HCT116 (cell line): Measurements from ENCODE around the gene CTBP2. TPM values are rescaled to one million over a fixed set of nuclear protein-coding genes. Genes with fewer than 3 reads are reported as not detected.

Experiments
- ATAC-seq: fragments of 200-7000 bp; cut with Tn5 transposase; 2 replicates; pipeline ENCODE4 v1.9.1; 2020; ENCODE audit warnings: mild to moderate bottlenecking, moderate library complexity
- BruUV-seq: library from RNA; stranded (reverse); fragments of 400-500 nt; replicated peaks from 2 replicates; lab custom pipeline; 2021; lab: Mats Ljungman, UMichigan
- CTCF ChIA-PET: fragments of 300-600 bp; sonication (Branson Sonifier 250); formaldehyde crosslinking; loops from one replicate; lab custom pipeline; 2021; ENCODE audit warnings: antibody characterized with exemption; lab: Charles Lee
- POLR2A ChIA-PET: fragments of 300-600, 350-600 bp; sonication (Branson Sonifier 250); formaldehyde crosslinking; loops from one replicate; lab custom pipeline; 2021; ENCODE audit warnings: antibody characterized with exemption; lab: Charles Lee
- RAD21 ChIA-PET, 2 experiments: fragments of 300-600 bp; sonication (Branson Sonifier 250); formaldehyde crosslinking; loops; one replicate each; lab custom pipeline; 2023; ENCODE audit warnings: low total read pairs in 2 of 2; ENCODE audit not compliant: uncharacterized antibody in 2 of 2, unreplicated experiment in 2 of 2, low non-redundant PET in 1 of 2; lab: Charles Lee
- DNase-seq: peaks from one replicate; pipeline ENCODE4 v3.0.0-alpha.2; 2010; ENCODE audit warnings: low read depth, low spot score
- H2AFZ ChIP-seq: fragments of 200-600 bp; shearing (Covaris generic), sonication (generic); 2 replicates; pipeline ENCODE4 v1.6.1; 2017; ENCODE audit warnings: low read depth, mixed run types, mixed read lengths, antibody characterized with exemption, low read length; ENCODE audit not compliant: poor library complexity, severe bottlenecking
- H3K27ac ChIP-seq: 2 replicates; pipeline ENCODE4 v1.5.1; 2012; ENCODE audit warnings: low read depth, low read length
- H3K27me3 ChIP-seq: fragments of 200-600 bp; sonication (generic); 2 replicates; pipeline ENCODE4 v1.6.1; 2016; ENCODE audit warnings: mixed run types, low read length, mixed read lengths; ENCODE audit not compliant: insufficient read depth
- H3K36me3 ChIP-seq, 2 experiments: fragments of 200-500 bp in 1 of 2; fragments of 200-600 bp in 1 of 2; sonication (Bioruptor generic) in 1 of 2; sonication (generic) in 1 of 2; 2 replicates each; pipeline versions ENCODE4 v1.5.1 to v1.6.1; 2014 to 2016; ENCODE audit warnings: low read length in 2 of 2, inconsistent platforms in 1 of 2, mixed read lengths in 1 of 2, mixed run types in 1 of 2; ENCODE audit not compliant: insufficient read depth in 2 of 2, control insufficient read depth in 1 of 2
- H3K4me1 ChIP-seq, 2 experiments: fragments of 200-600 bp in 1 of 2; sonication (generic) in 1 of 2; 2 replicates each; pipeline versions ENCODE4 v1.5.1 to v1.6.1; 2012 to 2017; ENCODE audit warnings: low read length in 2 of 2, inconsistent platforms in 1 of 2, mild to moderate bottlenecking in 1 of 2, mixed read lengths in 1 of 2, mixed run types in 1 of 2, moderate library complexity in 1 of 2; ENCODE audit not compliant: insufficient read depth in 2 of 2, control insufficient read depth in 1 of 2
- H3K4me2 ChIP-seq: fragments of 200-600 bp; sonication (generic); 2 replicates; pipeline ENCODE4 v1.6.1; 2017; ENCODE audit warnings: mixed run types, low read length, mixed read lengths
- H3K4me3 ChIP-seq, 2 experiments: fragments of 200-600 bp in 1 of 2; sonication (generic) in 1 of 2; replicated peaks in 1 of 2; 2 replicates each; pipeline ENCODE4 v1.5.1; 2011 to 2016; ENCODE audit warnings: low read length in 2 of 2, control low read depth in 1 of 2, low read depth in 1 of 2, mild to moderate bottlenecking in 1 of 2, mixed read lengths in 1 of 2, mixed run types in 1 of 2
- H3K79me2 ChIP-seq: fragments of 200-600 bp; sonication (generic); 2 replicates; pipeline ENCODE4 v1.6.1; 2017; ENCODE audit warnings: mild to moderate bottlenecking, mixed run types, low read length, moderate library complexity, mixed read lengths; ENCODE audit not compliant: insufficient read depth
- H3K9ac ChIP-seq: fragments of 200-600 bp; sonication (generic); 2 replicates; pipeline ENCODE4 v1.6.1; 2016; ENCODE audit warnings: low read length, mixed read lengths
- H3K9me2 ChIP-seq: fragments of 200-600 bp; sonication (generic), shearing (Covaris generic); 2 replicates; pipeline ENCODE4 v1.6.1; 2017; ENCODE audit warnings: mixed run types, mild to moderate bottlenecking, moderate library complexity; ENCODE audit not compliant: insufficient read depth
- H3K9me3 ChIP-seq, 2 experiments: fragments of 200-500 bp in 1 of 2; fragments of 200-600 bp in 1 of 2; sonication (Bioruptor generic) in 1 of 2; sonication (generic) in 1 of 2; 2 replicates each; pipeline ENCODE4 v1.6.1; 2014 to 2017; ENCODE audit warnings: low read length in 2 of 2, mixed read lengths in 2 of 2, inconsistent platforms in 1 of 2, low read depth in 1 of 2, mild to moderate bottlenecking in 1 of 2, mixed run types in 1 of 2, moderate library complexity in 1 of 2; ENCODE audit not compliant: control insufficient read depth in 1 of 2, insufficient read depth in 1 of 2
- H4K20me1 ChIP-seq: fragments of 200-600 bp; sonication (generic), shearing (Covaris generic); 2 replicates; pipeline ENCODE4 v1.6.1; 2017; ENCODE audit warnings: mixed run types, mild to moderate bottlenecking, moderate library complexity; ENCODE audit not compliant: insufficient read depth
- CBX3 ChIP-seq: IDR thresholded peaks from 2 replicates; pipeline ENCODE4 v1.6.1; 2012; ENCODE audit warnings: low read depth
- CEBPB ChIP-seq: IDR thresholded peaks from 2 replicates; pipeline ENCODE4 v1.6.1; 2012; ENCODE audit warnings: low read depth
- EGR1 ChIP-seq: IDR thresholded peaks from 2 replicates; pipeline ENCODE4 v1.6.1; 2012; ENCODE audit warnings: low read depth
- POLR2AphosphoS5 ChIP-seq: IDR thresholded peaks from 2 replicates; pipeline ENCODE4 v1.6.1; 2011; ENCODE audit warnings: mild to moderate bottlenecking, low read depth, low read length, moderate library complexity
- SIN3A ChIP-seq: IDR thresholded peaks from 2 replicates; pipeline ENCODE4 v1.6.1; 2012; ENCODE audit warnings: low read depth
- SP1 ChIP-seq: IDR thresholded peaks from 2 replicates; pipeline ENCODE4 v1.6.1; 2012; ENCODE audit warnings: low read depth
- SRF ChIP-seq: IDR thresholded peaks from 2 replicates; pipeline ENCODE4 v1.6.1; 2012; ENCODE audit warnings: low read depth
- ZBTB33 ChIP-seq: IDR thresholded peaks from 2 replicates; pipeline ENCODE4 v1.6.1; 2011; ENCODE audit warnings: mild to moderate bottlenecking, low read length, moderate library complexity; ENCODE audit not compliant: insufficient replicate concordance; ENCODE audit errors: extremely low read depth
- ZFX ChIP-seq: fragments of 450-650 bp; IDR thresholded peaks from 2 replicates; pipeline ENCODE4 v1.6.1; 2017
- ZNF274 ChIP-seq: fragments of 200-500 bp; sonication (Bioruptor generic); IDR thresholded peaks from 2 replicates; pipeline ENCODE4 v1.6.1; 2014; ENCODE audit warnings: mild to moderate bottlenecking, low read depth, low read length, inconsistent platforms
- intact Hi-C: fragments of 100-400 bp; cut with micrococcal nuclease; formaldehyde crosslinking; loops from 2 replicates; pipeline ENCODE4 v1.10.0; 2022
- total RNA-seq: library from RNA; stranded (reverse); gene quantifications from one replicate; pipeline ENCODE4 v1.2.1, GENCODE V29; 2021; ENCODE audit not compliant: unreplicated experiment
- TF ChIP-seq, protein P1 (sequence below): IDR thresholded peaks from 2 replicates; pipeline ENCODE4 v1.6.1; 2012
- TF ChIP-seq, protein P2 (sequence below): IDR thresholded peaks from 2 replicates; pipeline ENCODE4 v1.6.1; 2012; ENCODE audit warnings: low read depth
- TF ChIP-seq, protein P3 (sequence below), 3 experiments: fragments of 200-600 bp in 1 of 3; sonication (generic) in 1 of 3; IDR thresholded peaks in 2 of 3; conservative IDR thresholded peaks in 1 of 3; 2 replicates each; pipeline ENCODE4 v1.5.1; 2012 to 2017; ENCODE audit warnings: low read depth in 2 of 3, low read length in 2 of 3, antibody characterized with exemption in 1 of 3, borderline replicate concordance in 1 of 3, control low read depth in 1 of 3, mild to moderate bottlenecking in 1 of 3, mixed read lengths in 1 of 3, mixed run types in 1 of 3, moderate library complexity in 1 of 3; ENCODE audit not compliant: insufficient read depth in 1 of 3

The CTBP2 gene
- total RNA-seq, 1 experiment from 2014 or later = 144 TPM

- H3K27ac ChIP-seq = no peak overlapping the region
- no peaks in the 10 kb centered on the region for H3K27me3 ChIP-seq
- POLR2A ChIA-PET = no interaction called here
- intact Hi-C loops = no loop called here
- no peak for DNase-seq
- no peaks in the 10 kb centered on the region for H3K9me2 ChIP-seq
- CTCF ChIA-PET = no interaction called here
- RAD21 ChIA-PET = no interaction called here
- no peak overlapping the region for H3K4me2 ChIP-seq
- no peaks in the 10 kb centered on the region for H3K4me1 ChIP-seq
- H3K4me3 ChIP-seq = no peak overlapping the region
- BruUV-seq = no TSS peak
- TF ChIP-seq SRF = no peak
- no peak for TF ChIP-seq CBX3
- no peak for TF ChIP-seq ZBTB33
- TF ChIP-seq SIN3A = no peak
- TF ChIP-seq, protein P1, sequence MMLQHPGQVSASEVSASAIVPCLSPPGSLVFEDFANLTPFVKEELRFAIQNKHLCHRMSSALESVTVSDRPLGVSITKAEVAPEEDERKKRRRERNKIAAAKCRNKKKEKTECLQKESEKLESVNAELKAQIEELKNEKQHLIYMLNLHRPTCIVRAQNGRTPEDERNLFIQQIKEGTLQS = no peak
- TF ChIP-seq EGR1 = no peak
- TF ChIP-seq POLR2AphosphoS5 = no peak
- TF ChIP-seq CEBPB = no peak
- no peak for TF ChIP-seq SP1
- no peak for TF ChIP-seq ZNF274
- TF ChIP-seq, protein P2, sequence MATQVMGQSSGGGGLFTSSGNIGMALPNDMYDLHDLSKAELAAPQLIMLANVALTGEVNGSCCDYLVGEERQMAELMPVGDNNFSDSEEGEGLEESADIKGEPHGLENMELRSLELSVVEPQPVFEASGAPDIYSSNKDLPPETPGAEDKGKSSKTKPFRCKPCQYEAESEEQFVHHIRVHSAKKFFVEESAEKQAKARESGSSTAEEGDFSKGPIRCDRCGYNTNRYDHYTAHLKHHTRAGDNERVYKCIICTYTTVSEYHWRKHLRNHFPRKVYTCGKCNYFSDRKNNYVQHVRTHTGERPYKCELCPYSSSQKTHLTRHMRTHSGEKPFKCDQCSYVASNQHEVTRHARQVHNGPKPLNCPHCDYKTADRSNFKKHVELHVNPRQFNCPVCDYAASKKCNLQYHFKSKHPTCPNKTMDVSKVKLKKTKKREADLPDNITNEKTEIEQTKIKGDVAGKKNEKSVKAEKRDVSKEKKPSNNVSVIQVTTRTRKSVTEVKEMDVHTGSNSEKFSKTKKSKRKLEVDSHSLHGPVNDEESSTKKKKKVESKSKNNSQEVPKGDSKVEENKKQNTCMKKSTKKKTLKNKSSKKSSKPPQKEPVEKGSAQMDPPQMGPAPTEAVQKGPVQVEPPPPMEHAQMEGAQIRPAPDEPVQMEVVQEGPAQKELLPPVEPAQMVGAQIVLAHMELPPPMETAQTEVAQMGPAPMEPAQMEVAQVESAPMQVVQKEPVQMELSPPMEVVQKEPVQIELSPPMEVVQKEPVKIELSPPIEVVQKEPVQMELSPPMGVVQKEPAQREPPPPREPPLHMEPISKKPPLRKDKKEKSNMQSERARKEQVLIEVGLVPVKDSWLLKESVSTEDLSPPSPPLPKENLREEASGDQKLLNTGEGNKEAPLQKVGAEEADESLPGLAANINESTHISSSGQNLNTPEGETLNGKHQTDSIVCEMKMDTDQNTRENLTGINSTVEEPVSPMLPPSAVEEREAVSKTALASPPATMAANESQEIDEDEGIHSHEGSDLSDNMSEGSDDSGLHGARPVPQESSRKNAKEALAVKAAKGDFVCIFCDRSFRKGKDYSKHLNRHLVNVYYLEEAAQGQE = no peak
- TF ChIP-seq ZFX = no peak
- TF ChIP-seq, protein P3, sequence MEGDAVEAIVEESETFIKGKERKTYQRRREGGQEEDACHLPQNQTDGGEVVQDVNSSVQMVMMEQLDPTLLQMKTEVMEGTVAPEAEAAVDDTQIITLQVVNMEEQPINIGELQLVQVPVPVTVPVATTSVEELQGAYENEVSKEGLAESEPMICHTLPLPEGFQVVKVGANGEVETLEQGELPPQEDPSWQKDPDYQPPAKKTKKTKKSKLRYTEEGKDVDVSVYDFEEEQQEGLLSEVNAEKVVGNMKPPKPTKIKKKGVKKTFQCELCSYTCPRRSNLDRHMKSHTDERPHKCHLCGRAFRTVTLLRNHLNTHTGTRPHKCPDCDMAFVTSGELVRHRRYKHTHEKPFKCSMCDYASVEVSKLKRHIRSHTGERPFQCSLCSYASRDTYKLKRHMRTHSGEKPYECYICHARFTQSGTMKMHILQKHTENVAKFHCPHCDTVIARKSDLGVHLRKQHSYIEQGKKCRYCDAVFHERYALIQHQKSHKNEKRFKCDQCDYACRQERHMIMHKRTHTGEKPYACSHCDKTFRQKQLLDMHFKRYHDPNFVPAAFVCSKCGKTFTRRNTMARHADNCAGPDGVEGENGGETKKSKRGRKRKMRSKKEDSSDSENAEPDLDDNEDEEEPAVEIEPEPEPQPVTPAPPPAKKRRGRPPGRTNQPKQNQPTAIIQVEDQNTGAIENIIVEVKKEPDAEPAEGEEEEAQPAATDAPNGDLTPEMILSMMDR (IDR thresholded peaks at IDR 0.05 in 2 of 3, conservative IDR thresholded peaks at IDR 0.05 in 1 of 3; ENCODE audit: borderline replicate concordance in 1 of 3, insufficient read depth in 1 of 3, low read depth in 2 of 3, low read length in 2 of 3) = no peak
- no peak overlapping the region for H2AFZ ChIP-seq
- H3K36me3 ChIP-seq = peaks cover 5% of the 10 kb centered on the region in 2 experiments; a peak in 2 of 4 replicates
- H4K20me1 ChIP-seq = 0 out of 2 replicates have a peak, but pooled peaks cover 5% of the 10 kb centered on the region
- no peaks in the 10 kb centered on the region for H3K9me3 ChIP-seq
- peaks cover 74% of the 10 kb centered on the region for H3K79me2 ChIP-seq
- no peak for ATAC-seq
- no peak overlapping the region for H3K9ac ChIP-seq
Observed at GRCh38 chr10:125024497-125025234, 135.7 kb downstream of the CTBP2 start.
